ENCODE data around the gene ATP5IF1. TPM values are rescaled to one million over a fixed set of nuclear protein-coding genes. Genes with fewer than 3 reads are reported as not detected.

The ATP5IF1 gene
- total RNA-seq, 2 donors from 2014 or later: 147 to 163 TPM

GRCh38 chr1:28281608-28282425 lies 45.9 kb downstream of the ATP5IF1 start:
- Mint-ChIP-seq H3K27me3 (ENCODE audit: low read depth) (no peaks in the 10 kb centered on the region), H3K4me1 (ENCODE audit: low read depth) (no peaks in the 10 kb centered on the region), H3K36me3 (ENCODE audit: insufficient read depth in 2 of 2) (peaks cover 14 to 34% of the 10 kb centered on the region in 2 donors), H3K27ac (no peak overlapping the region), H3K9me3 (no peaks in the 10 kb centered on the region), H3K4me3 (no peak overlapping the region)
- DNase-seq (no peak), ATAC-seq (replicated peaks in 1 of 2) (peak in 1 of 2 donors; percentile 18)

- H3K4me1 Mint-ChIP-seq (ENCODE audit: low read depth): peaks cover 6% of the 10 kb centered on the region
- ATAC-seq (replicated peaks in 1 of 2): no peak
- no peak overlapping the region for H3K4me3 Mint-ChIP-seq
- no peaks in the 10 kb centered on the region for H3K9me3 Mint-ChIP-seq
- no peak overlapping the region for H3K27ac Mint-ChIP-seq
- peaks cover 14 to 26% of the 10 kb centered on the region in 2 donors for H3K36me3 Mint-ChIP-seq (ENCODE audit: insufficient read depth in 2 of 2)
- no peaks in the 10 kb centered on the region for H3K27me3 Mint-ChIP-seq (ENCODE audit: low read depth)
- DNase-seq: no peak
These were observed 46.8 kb downstream of the ATP5IF1 start for GRCh38 chr1:28282426-28283407.

GRCh38 chr1:28286111-28286510 lies 50.2 kb downstream of the ATP5IF1 start:
- Mint-ChIP-seq H3K4me1 (ENCODE audit: low read depth) (peaks cover 6% of the 10 kb centered on the region), H3K9me3 (no peaks in the 10 kb centered on the region), H3K4me3 (no peak overlapping the region), H3K27ac (no peak overlapping the region), H3K36me3 (ENCODE audit: insufficient read depth in 2 of 2) (peaks cover 4 to 9% of the 10 kb centered on the region in 2 donors), H3K27me3 (ENCODE audit: low read depth) (no peaks in the 10 kb centered on the region)
- ATAC-seq (replicated peaks in 1 of 2) (no peak), DNase-seq (no peak)

Other genes with a start within 250 kb of the ATP5IF1 start
- 10 to 100 TPM; 27.0 to 28.9 TPM for gene EYA3, start 147.5 kb upstream of the ATP5IF1 start, total RNA-seq
- under 1 TPM; 0.12 to 0.46 TPM for gene PTAFR, start 59.4 kb upstream of the ATP5IF1 start, total RNA-seq
- 10 to 100 TPM; 61.9 to 63.7 TPM for gene DNAJC8, start 3.1 kb upstream of the ATP5IF1 start, total RNA-seq
- gene SESN2, start 23.4 kb downstream of the ATP5IF1 start, total RNA-seq: 100 to 1,000 TPM in 1 of 2 donors, 10 to 100 TPM in 1; 85.3 to 101 TPM
- gene MED18, start 92.9 kb downstream of the ATP5IF1 start, total RNA-seq: 10 to 100 TPM; 25.9 to 27.9 TPM
- 10 to 100 TPM; 29.7 to 33.7 TPM for gene PHACTR4, start 133.6 kb downstream of the ATP5IF1 start, total RNA-seq

All from activated T-cell treated with anti-CD3 and anti-CD28 coated beads, Interleukin-2, amount 50 U/mL, for 72 hours (primary cell).